WTC11 (cell line): ENCODE results near the gene LDAF1. TPM values are rescaled to one million over a fixed set of nuclear protein-coding genes. Genes with fewer than 3 reads are reported as not detected.
"Not testable (repeated sequence)": the region's sequence is repeated elsewhere in the genome, so short reads cannot be mapped to it uniquely, and the experiment has no call there.

Source experiments
- ATAC-seq: fragments of 200-7000 bp; cut with Tn5 transposase; 2 replicates; pipeline ENCODE4 v1.10.0; 2021; ENCODE audit warnings: mild to moderate bottlenecking, moderate library complexity
- CTCF ChIA-PET: fragments of 300-600 bp; sonication (Branson Sonifier 250); formaldehyde crosslinking; loops from one replicate; lab custom pipeline; 2021; ENCODE audit warnings: antibody characterized with exemption; lab: Charles Lee
- POLR2A ChIA-PET: fragments of 350-600 bp; sonication (Branson Sonifier 250); formaldehyde crosslinking; loops from one replicate; lab custom pipeline; 2021; ENCODE audit warnings: antibody characterized with exemption; lab: Charles Lee
- DNase-seq: peaks from one replicate; pipeline ENCODE4 v3.0.0; 2021; ENCODE audit warnings: low spot score
- H3K27ac Mint-ChIP-seq: 2 replicates; pipeline ENCODE4 v1.8.0; 2021; ENCODE audit warnings: mixed read lengths
- H3K27me3 Mint-ChIP-seq: 2 replicates; pipeline ENCODE4 v1.8.0; 2021; ENCODE audit warnings: low read depth, mild to moderate bottlenecking, moderate library complexity, mixed read lengths
- H3K36me3 Mint-ChIP-seq: 2 replicates; pipeline ENCODE4 v1.8.0; 2021; ENCODE audit warnings: mixed read lengths
- H3K4me1 Mint-ChIP-seq: 2 replicates; pipeline ENCODE4 v1.8.0; 2022; ENCODE audit warnings: mixed read lengths
- H3K4me3 Mint-ChIP-seq: 2 replicates; pipeline ENCODE4 v1.8.0; 2021; ENCODE audit warnings: mild to moderate bottlenecking, moderate library complexity, mixed read lengths
- H3K9me3 Mint-ChIP-seq: 2 replicates; pipeline ENCODE4 v1.8.0; 2021; ENCODE audit warnings: mixed read lengths
- ATF1 ChIP-seq: sonication (generic); formaldehyde crosslinking; IDR thresholded peaks from 2 replicates; pipeline ENCODE4 v1.8.1; 2023; ENCODE audit warnings: mild to moderate bottlenecking, moderate library complexity, missing genetic modification reagents
- FOXK1 ChIP-seq: sonication (generic); formaldehyde crosslinking; IDR thresholded peaks from 2 replicates; pipeline ENCODE4 v1.8.0; 2022; ENCODE audit warnings: mild to moderate bottlenecking, moderate library complexity, missing genetic modification reagents
- FOXP1 ChIP-seq: sonication (generic); formaldehyde crosslinking; IDR thresholded peaks from 2 replicates; pipeline ENCODE4 v1.8.0; 2022; ENCODE audit warnings: missing genetic modification reagents, mild to moderate bottlenecking, moderate library complexity, borderline replicate concordance
- PREB ChIP-seq: sonication (generic); formaldehyde crosslinking; IDR thresholded peaks from 2 replicates; pipeline ENCODE4 v1.8.1; 2022; ENCODE audit warnings: mild to moderate bottlenecking, missing genetic modification reagents, moderate library complexity, borderline replicate concordance
- PRRX2 ChIP-seq: fragments of 250-450 bp; sonication (Bioruptor Pico); IDR thresholded peaks from 2 replicates; pipeline ENCODE4 v1.8.0; 2021; ENCODE audit warnings: mild to moderate bottlenecking
- SMAD4 ChIP-seq: sonication (generic); formaldehyde crosslinking; IDR thresholded peaks from 2 replicates; pipeline ENCODE4 v1.8.0; 2022; ENCODE audit warnings: mild to moderate bottlenecking, missing genetic modification reagents
- STAT6 ChIP-seq: sonication (generic); formaldehyde crosslinking; conservative IDR thresholded peaks from 2 replicates; pipeline ENCODE4 v1.8.1; 2023; ENCODE audit warnings: mild to moderate bottlenecking, low read depth, missing genetic modification reagents, moderate library complexity
- TEAD1 ChIP-seq: sonication (generic); formaldehyde crosslinking; IDR thresholded peaks from 2 replicates; pipeline ENCODE4 v1.8.0; 2022; ENCODE audit warnings: mild to moderate bottlenecking, missing genetic modification reagents
- USF2 ChIP-seq: sonication (generic); formaldehyde crosslinking; IDR thresholded peaks from 2 replicates; pipeline ENCODE4 v1.8.1; 2023; ENCODE audit warnings: mild to moderate bottlenecking, missing genetic modification reagents, moderate library complexity
- ZBTB43 ChIP-seq: sonication (generic); formaldehyde crosslinking; IDR thresholded peaks from 2 replicates; pipeline ENCODE4 v1.8.1; 2023; ENCODE audit warnings: mild to moderate bottlenecking, missing genetic modification reagents
- ZNF219 ChIP-seq: sonication (generic); formaldehyde crosslinking; IDR thresholded peaks from 2 replicates; pipeline ENCODE4 v1.8.0; 2023; ENCODE audit warnings: missing genetic modification reagents, mild to moderate bottlenecking, borderline replicate concordance
- ZNF232 ChIP-seq: sonication (generic); formaldehyde crosslinking; IDR thresholded peaks from 2 replicates; pipeline ENCODE4 v1.8.0; 2022; ENCODE audit warnings: mild to moderate bottlenecking, missing genetic modification reagents
- ZNF416 ChIP-seq: fragments of 250-450 bp; sonication (Bioruptor Pico); IDR thresholded peaks from 2 replicates; pipeline ENCODE4 v1.9.0; 2021; ENCODE audit warnings: mild to moderate bottlenecking, inconsistent platforms
- total RNA-seq: library from RNA; stranded (reverse); gene quantifications from 3 replicates; pipeline ENCODE4 v1.2.3, GENCODE V29; 2021
- TF ChIP-seq, protein P1 (sequence below): sonication (generic); formaldehyde crosslinking; IDR thresholded peaks from 2 replicates; pipeline ENCODE4 v1.8.0; 2023; ENCODE audit warnings: mild to moderate bottlenecking, missing genetic modification reagents
- TF ChIP-seq, protein P2 (sequence below): sonication (generic); formaldehyde crosslinking; IDR thresholded peaks from 2 replicates; pipeline ENCODE4 v1.8.1; 2023; ENCODE audit warnings: mild to moderate bottlenecking, missing genetic modification reagents, moderate library complexity
- TF ChIP-seq, protein P3 (sequence below): fragments of 250-450 bp; sonication (Bioruptor Pico); IDR thresholded peaks from 2 replicates; pipeline ENCODE4 v2.1.2; 2022; ENCODE audit warnings: mild to moderate bottlenecking, moderate library complexity

Gene LDAF1
- total RNA-seq, 1 experiment from 2014 or later = 42.8 TPM

DNA sequence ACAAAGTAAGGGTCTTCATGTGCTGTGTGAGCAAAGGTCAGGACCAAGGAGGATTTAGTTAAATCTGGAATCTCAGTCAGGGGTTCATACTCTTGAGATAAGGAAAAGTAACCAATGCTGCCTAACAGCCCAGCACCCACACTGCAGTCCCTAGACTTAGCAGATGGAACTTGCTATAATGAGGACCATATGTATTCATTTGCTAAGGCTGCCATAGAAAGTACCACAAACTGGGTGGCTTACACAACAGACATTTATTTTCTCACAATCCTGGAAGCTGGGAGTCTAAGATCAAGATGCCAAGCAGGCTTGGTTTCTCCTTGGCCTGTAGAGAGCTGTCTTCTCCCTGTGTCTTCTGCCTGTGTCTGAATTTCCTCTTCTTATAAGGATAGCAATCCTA, 32.1 kb downstream of the LDAF1 start (continued):
- TF ChIP-seq STAT6 (CRISPR knock-in tag) (no peak), PREB (CRISPR knock-in tag) (no peak), SMAD4 (CRISPR knock-in tag) (no peak), ZNF219 (CRISPR knock-in tag) (no peak), ZBTB43 (no peak), ATF1 (CRISPR knock-in tag) (no peak), ZNF232 (CRISPR knock-in tag) (no peak), ZNF416 (no peak)
- TF ChIP-seq, protein P1, sequence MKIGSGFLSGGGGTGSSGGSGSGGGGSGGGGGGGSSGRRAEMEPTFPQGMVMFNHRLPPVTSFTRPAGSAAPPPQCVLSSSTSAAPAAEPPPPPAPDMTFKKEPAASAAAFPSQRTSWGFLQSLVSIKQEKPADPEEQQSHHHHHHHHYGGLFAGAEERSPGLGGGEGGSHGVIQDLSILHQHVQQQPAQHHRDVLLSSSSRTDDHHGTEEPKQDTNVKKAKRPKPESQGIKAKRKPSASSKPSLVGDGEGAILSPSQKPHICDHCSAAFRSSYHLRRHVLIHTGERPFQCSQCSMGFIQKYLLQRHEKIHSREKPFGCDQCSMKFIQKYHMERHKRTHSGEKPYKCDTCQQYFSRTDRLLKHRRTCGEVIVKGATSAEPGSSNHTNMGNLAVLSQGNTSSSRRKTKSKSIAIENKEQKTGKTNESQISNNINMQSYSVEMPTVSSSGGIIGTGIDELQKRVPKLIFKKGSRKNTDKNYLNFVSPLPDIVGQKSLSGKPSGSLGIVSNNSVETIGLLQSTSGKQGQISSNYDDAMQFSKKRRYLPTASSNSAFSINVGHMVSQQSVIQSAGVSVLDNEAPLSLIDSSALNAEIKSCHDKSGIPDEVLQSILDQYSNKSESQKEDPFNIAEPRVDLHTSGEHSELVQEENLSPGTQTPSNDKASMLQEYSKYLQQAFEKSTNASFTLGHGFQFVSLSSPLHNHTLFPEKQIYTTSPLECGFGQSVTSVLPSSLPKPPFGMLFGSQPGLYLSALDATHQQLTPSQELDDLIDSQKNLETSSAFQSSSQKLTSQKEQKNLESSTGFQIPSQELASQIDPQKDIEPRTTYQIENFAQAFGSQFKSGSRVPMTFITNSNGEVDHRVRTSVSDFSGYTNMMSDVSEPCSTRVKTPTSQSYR (CRISPR knock-in tag) = no peak

DNA sequence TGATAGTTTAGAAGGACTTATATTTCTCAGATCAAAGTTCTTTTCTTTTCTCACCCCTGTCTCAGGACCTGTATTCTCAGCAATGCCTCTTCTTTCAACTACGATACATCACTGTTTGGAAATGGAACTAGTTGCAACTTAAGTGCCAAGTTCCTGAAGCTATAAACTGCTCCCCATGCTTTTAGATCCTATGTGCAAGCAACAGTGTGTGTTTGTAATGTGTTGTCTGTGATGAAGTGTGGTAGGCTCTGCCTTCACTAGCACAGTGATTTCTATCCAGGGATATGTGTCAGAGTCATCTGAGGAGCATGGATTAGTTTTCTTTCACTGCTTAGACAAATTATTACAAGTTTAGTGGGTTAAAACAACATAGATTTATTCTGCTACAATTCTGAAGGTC, 34.5 kb downstream of the LDAF1 start:
- ChIA-PET CTCF (interaction anchor here (1.2 kb wide), 1 partner anchor 108 kb away, joined by 7 read pairs; no protein-coding TSS in a partner anchor), POLR2A (interaction anchor here (0.6 kb wide), 1 partner anchor 91 kb away, joined by 5 read pairs; no protein-coding TSS in a partner anchor)
- peaks cover 7% of the 10 kb centered on the region for H3K27me3 Mint-ChIP-seq
- H3K4me1 Mint-ChIP-seq = no peaks in the 10 kb centered on the region
- TF ChIP-seq TEAD1 (CRISPR knock-in tag) (no peak), PREB (CRISPR knock-in tag) (no peak)
- TF ChIP-seq, protein P2, sequence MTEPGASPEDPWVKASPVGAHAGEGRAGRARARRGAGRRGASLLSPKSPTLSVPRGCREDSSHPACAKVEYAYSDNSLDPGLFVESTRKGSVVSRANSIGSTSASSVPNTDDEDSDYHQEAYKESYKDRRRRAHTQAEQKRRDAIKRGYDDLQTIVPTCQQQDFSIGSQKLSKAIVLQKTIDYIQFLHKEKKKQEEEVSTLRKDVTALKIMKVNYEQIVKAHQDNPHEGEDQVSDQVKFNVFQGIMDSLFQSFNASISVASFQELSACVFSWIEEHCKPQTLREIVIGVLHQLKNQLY (CRISPR knock-in tag) = no peak
- peaks cover 18% of the 10 kb centered on the region for H3K9me3 Mint-ChIP-seq
- DNase-seq (no peak), ATAC-seq (no peak)
- no peaks in the 10 kb centered on the region for H3K36me3 Mint-ChIP-seq
- H3K27ac Mint-ChIP-seq = no peak overlapping the region
- no peak overlapping the region for H3K4me3 Mint-ChIP-seq

DNA sequence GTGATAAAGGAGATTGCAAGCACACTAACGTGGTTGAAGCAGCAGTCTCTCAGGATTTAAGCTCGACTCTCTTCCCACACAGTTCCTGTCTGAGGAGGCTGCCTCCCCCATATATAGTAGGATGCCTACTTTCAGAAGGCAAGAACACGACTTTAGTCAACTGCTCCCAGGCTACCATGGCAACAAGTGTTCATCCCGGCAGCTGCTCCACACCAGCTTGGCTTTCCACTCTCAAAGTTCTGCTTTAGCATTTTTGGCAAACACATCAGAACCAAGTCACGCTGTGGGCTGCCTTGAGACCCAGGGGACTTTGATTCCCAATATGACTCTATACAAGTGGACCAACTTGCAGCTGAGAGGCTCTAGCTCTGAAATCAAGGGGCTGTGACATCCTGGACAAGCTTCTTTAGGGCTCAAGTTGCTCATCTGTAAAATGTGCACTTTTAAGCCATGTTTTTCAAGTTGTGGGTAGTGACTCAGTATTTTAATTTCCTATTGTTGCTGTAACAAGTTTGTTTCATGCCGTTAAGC, 36.4 kb downstream of the LDAF1 start:
- no peaks in the 10 kb centered on the region for H3K4me1 Mint-ChIP-seq

DNA sequence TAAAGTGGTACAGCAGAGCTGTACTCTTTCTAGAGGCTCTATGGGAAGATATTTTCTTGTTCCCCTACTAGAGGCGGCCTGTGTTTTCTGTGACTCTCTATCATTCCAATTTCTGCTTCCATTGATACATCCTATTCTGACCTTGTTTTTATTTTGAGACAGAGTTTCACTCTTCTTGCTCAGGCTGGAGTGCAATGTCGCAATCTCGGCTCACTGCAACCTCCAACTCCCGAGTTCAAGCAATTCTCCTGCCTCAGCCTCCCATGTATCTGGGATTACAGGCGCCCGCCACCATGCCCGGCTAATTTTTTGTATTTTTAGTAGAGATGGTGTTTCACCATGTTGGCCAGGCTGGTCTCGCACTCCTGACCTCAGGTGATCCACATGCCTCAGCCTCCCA, 36.9 kb downstream of the LDAF1 start:
- DNase-seq, H3K27me3 Mint-ChIP-seq, H3K4me3 Mint-ChIP-seq, ATAC-seq, H3K36me3 Mint-ChIP-seq, H3K27ac Mint-ChIP-seq, H3K4me1 Mint-ChIP-seq: not testable (repeated sequence)
- peaks cover 13% of the 10 kb centered on the region for H3K9me3 Mint-ChIP-seq
- CTCF ChIA-PET = interaction anchor here (1.4 kb wide), 1 partner anchor 105 kb away, joined by 9 read pairs; no protein-coding TSS in a partner anchor
- POLR2A ChIA-PET = interaction anchor here (1.0 kb wide), 1 partner anchor 89 kb away, joined by 3 read pairs; no protein-coding TSS in a partner anchor

More for the DNA sequence above, 36.4 kb downstream of the LDAF1 start:
- CTCF ChIA-PET = interaction anchor here (1.4 kb wide), 1 partner anchor 106 kb away, joined by 9 read pairs; no protein-coding TSS in a partner anchor
- Mint-ChIP-seq H3K27ac (no peak overlapping the region), H3K9me3 (peaks cover 18% of the 10 kb centered on the region), H3K4me3 (no peak overlapping the region), H3K27me3 (peaks cover 5% of the 10 kb centered on the region), H3K36me3 (no peaks in the 10 kb centered on the region)
- TF ChIP-seq TEAD1 (CRISPR knock-in tag) = no peak
- TF ChIP-seq PRRX2 (CRISPR knock-in tag) = no peak
- no peak for TF ChIP-seq FOXK1 (CRISPR knock-in tag)
- TF ChIP-seq, protein P3, sequence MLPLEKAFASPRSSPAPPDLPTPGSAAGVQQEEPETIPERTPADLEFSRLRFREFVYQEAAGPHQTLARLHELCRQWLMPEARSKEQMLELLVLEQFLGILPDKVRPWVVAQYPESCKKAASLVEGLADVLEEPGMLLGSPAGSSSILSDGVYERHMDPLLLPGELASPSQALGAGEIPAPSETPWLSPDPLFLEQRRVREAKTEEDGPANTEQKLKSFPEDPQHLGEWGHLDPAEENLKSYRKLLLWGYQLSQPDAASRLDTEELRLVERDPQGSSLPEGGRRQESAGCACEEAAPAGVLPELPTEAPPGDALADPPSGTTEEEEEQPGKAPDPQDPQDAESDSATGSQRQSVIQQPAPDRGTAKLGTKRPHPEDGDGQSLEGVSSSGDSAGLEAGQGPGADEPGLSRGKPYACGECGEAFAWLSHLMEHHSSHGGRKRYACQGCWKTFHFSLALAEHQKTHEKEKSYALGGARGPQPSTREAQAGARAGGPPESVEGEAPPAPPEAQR (CRISPR knock-in tag) = no peak
- no peak for TF ChIP-seq FOXP1 (CRISPR knock-in tag)
- TF ChIP-seq USF2 (CRISPR knock-in tag) = no peak
- ATAC-seq = no peak
- DNase-seq = no peak
- POLR2A ChIA-PET = no interaction called here
